ENCODE data around the gene C9orf72.

DNA sequence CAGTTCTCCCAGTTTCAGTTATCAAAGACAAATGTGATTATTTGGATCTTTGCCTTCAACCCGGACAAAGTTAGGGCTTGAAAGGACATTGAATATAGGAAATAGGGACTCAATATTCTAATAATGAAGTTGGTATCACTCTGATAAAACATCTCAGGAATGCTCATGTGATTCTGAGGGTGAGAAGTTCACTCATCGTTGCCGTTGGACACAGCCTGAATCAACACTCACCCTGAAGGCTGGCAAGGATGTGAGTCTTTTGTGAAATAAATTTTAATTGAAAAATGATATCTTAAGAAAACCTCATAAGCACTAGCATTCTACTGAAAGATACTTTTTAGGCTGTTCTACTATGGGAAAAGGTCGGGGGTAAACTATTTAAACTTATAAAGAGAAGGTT lies 44.8 kb upstream of the C9orf72 start:
- TF ChIP-seq, protein P1, sequence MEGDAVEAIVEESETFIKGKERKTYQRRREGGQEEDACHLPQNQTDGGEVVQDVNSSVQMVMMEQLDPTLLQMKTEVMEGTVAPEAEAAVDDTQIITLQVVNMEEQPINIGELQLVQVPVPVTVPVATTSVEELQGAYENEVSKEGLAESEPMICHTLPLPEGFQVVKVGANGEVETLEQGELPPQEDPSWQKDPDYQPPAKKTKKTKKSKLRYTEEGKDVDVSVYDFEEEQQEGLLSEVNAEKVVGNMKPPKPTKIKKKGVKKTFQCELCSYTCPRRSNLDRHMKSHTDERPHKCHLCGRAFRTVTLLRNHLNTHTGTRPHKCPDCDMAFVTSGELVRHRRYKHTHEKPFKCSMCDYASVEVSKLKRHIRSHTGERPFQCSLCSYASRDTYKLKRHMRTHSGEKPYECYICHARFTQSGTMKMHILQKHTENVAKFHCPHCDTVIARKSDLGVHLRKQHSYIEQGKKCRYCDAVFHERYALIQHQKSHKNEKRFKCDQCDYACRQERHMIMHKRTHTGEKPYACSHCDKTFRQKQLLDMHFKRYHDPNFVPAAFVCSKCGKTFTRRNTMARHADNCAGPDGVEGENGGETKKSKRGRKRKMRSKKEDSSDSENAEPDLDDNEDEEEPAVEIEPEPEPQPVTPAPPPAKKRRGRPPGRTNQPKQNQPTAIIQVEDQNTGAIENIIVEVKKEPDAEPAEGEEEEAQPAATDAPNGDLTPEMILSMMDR (IDR thresholded peaks at IDR 0.05; ENCODE audit: insufficient read depth, low read depth, low read length), result no peak
- TF ChIP-seq EZH2 (IDR thresholded peaks at IDR 0.05; ENCODE audit: insufficient read depth, low read length), result no peak
